Common myeloid progenitor, CD34-positive (primary cell): Measurements from ENCODE around the gene PAEP.
A peak's percentile ranks its signal among the peaks of the same experiment; 100 is the strongest.

Source experiments
- CTCF ChIA-PET: fragments of 350-600 bp; sonication (Branson Sonifier 250); formaldehyde crosslinking; loops from one replicate; lab custom pipeline; 2021; ENCODE audit warnings: antibody characterized with exemption; lab: Charles Lee
- POLR2A ChIA-PET: fragments of 350-600 bp; sonication (Branson Sonifier 250); formaldehyde crosslinking; loops from one replicate; lab custom pipeline; 2021; ENCODE audit warnings: antibody characterized with exemption; lab: Charles Lee
- DNase-seq, 3 donors: peaks; one replicate each; pipeline versions ENCODE4 v3.0.0 to v3.0.0-alpha.2; 2013
- H3K27ac ChIP-seq, 2 experiments: 1 replicate in 1 of 2; 2 replicates in 1 of 2; pipeline ENCODE4 v1.7.0; 2013; ENCODE audit warnings: inconsistent platforms in 2 of 2, low read length in 2 of 2, mild to moderate bottlenecking in 2 of 2, low read depth in 1 of 2, moderate library complexity in 1 of 2; ENCODE audit not compliant: severe bottlenecking in 2 of 2, insufficient read depth in 1 of 2, poor library complexity in 1 of 2
- H3K27me3 ChIP-seq, 5 experiments: replicated peaks in 2 of 5; 1 replicate in 3 of 5; 2 replicates in 2 of 5; pipeline versions ENCODE4 v1.6.1 to v1.7.0; 2013; ENCODE audit warnings: low read length in 4 of 5, mild to moderate bottlenecking in 2 of 5, moderate library complexity in 2 of 5, inconsistent platforms in 1 of 5; ENCODE audit not compliant: insufficient read depth in 5 of 5, control insufficient read depth in 4 of 5
- H3K36me3 ChIP-seq, 4 experiments: 1 replicate in 2 of 4; 2 replicates in 2 of 4; pipeline versions ENCODE4 v1.6.1 to v1.7.0; 2013; ENCODE audit warnings: low read length in 3 of 4, control low read depth in 1 of 4, mild to moderate bottlenecking in 1 of 4; ENCODE audit not compliant: control insufficient read depth in 4 of 4, insufficient read depth in 4 of 4
- H3K4me1 ChIP-seq, 4 experiments: 1 replicate in 3 of 4; 2 replicates in 1 of 4; pipeline versions ENCODE4 v1.6.1 to v1.7.1; 2013; ENCODE audit warnings: low read length in 3 of 4, mild to moderate bottlenecking in 3 of 4, control low read depth in 1 of 4, inconsistent platforms in 1 of 4, moderate library complexity in 1 of 4; ENCODE audit not compliant: control insufficient read depth in 4 of 4, insufficient read depth in 4 of 4; ENCODE audit errors: control extremely low read depth in 1 of 4
- H3K4me3 ChIP-seq, 7 experiments: 1 replicate in 4 of 7; 2 replicates in 3 of 7; pipeline versions ENCODE4 v1.5.1 to v1.7.0; 2013; ENCODE audit warnings: mild to moderate bottlenecking in 7 of 7, low read length in 6 of 7, moderate library complexity in 6 of 7, inconsistent platforms in 2 of 7, low read depth in 2 of 7, control low read depth in 1 of 7; ENCODE audit not compliant: insufficient read depth in 4 of 7, control insufficient read depth in 1 of 7; ENCODE audit errors: extremely low read depth in 1 of 7
- H3K9me3 ChIP-seq, 5 experiments: 1 replicate in 4 of 5; 2 replicates in 1 of 5; pipeline versions ENCODE4 v1.6.1 to v1.7.1; 2013; ENCODE audit warnings: low read length in 4 of 5, mild to moderate bottlenecking in 2 of 5, inconsistent platforms in 1 of 5, low read depth in 1 of 5, moderate library complexity in 1 of 5; ENCODE audit not compliant: control insufficient read depth in 4 of 5, insufficient read depth in 2 of 5; ENCODE audit errors: control extremely low read depth in 1 of 5
- WGBS: methylation state at CpG from one replicate; pipeline ENCODE4 v1.1.5; 2013; ENCODE audit not compliant: insufficient coverage; 5-methylcytosine and 5-hydroxymethylcytosine counted together

Gene PAEP

GRCh38 chr9:135600296-135600817 lies 38.8 kb downstream of the PAEP start:
- Histone ChIP-seq H3K4me3 (no peak overlapping the region), H3K27me3 (peaks cover 0 to 11% (median 4%) of the 10 kb centered on the region in 5 experiments), H3K4me1 (no peaks in the 10 kb centered on the region), H3K36me3 (no peaks in the 10 kb centered on the region), H3K27ac (no peak overlapping the region), H3K9me3 (peaks cover 0 to 7% (median 2%) of the 10 kb centered on the region in 5 experiments)
- POLR2A ChIA-PET: no interaction called here
- WGBS: 82% methylated on average over 2 of the region's 5 CpGs
- no peak for DNase-seq
- CTCF ChIA-PET: no interaction called here

GRCh38 chr9:135601988-135602387 lies 40.4 kb downstream of the PAEP start:
- CTCF ChIA-PET: no interaction called here
- WGBS: 98% methylated on average over 7 of the region's 8 CpGs
- Histone ChIP-seq H3K27me3 (peaks cover 0 to 7% (median 4%) of the 10 kb centered on the region in 5 experiments), H3K4me3 (no peak overlapping the region), H3K9me3 (no peaks in the 10 kb centered on the region), H3K4me1 (no peaks in the 10 kb centered on the region), H3K36me3 (no peaks in the 10 kb centered on the region), H3K27ac (no peak overlapping the region)
- POLR2A ChIA-PET: no interaction called here
- DNase-seq: no peak

- H3K4me1 ChIP-seq: no peaks in the 10 kb centered on the region
- POLR2A ChIA-PET: no interaction called here
- H3K9me3 ChIP-seq: no peaks in the 10 kb centered on the region
- H3K36me3 ChIP-seq: no peaks in the 10 kb centered on the region
- CTCF ChIA-PET: interaction anchor here (0.7 to 1.5 kb wide), 3 partner anchors 13 to 44 kb away, joined by 3 to 4 read pairs (median 4); no protein-coding TSS in a partner anchor
- 57% methylated on average over 24 of the region's 24 CpGs for WGBS
- H3K4me3 ChIP-seq: no peak overlapping the region
- peaks cover 0 to 7% (median 3%) of the 10 kb centered on the region in 5 experiments for H3K27me3 ChIP-seq
- DNase-seq: peak; percentile 43 to 68 (median 57)
- H3K27ac ChIP-seq: no peak overlapping the region
Measured at GRCh38 chr9:135602789-135603481, 41.4 kb downstream of the PAEP start.

GRCh38 chr9:135604437-135605237 lies 43.1 kb downstream of the PAEP start:
- no peak for DNase-seq
- Histone ChIP-seq H3K4me1 (no peaks in the 10 kb centered on the region), H3K27me3 (peaks cover 0 to 7% (median 3%) of the 10 kb centered on the region in 5 experiments), H3K27ac (no peak overlapping the region), H3K36me3 (no peaks in the 10 kb centered on the region), H3K9me3 (no peaks in the 10 kb centered on the region), H3K4me3 (no peak overlapping the region)
- CTCF ChIA-PET: interaction anchor here (1.5 kb wide), 1 partner anchor 15 kb away, joined by 4 read pairs; no protein-coding TSS in a partner anchor
- 90% methylated on average over 30 of the region's 31 CpGs for WGBS
- POLR2A ChIA-PET: no interaction called here

GRCh38 chr9:135605238-135605781 lies 43.8 kb downstream of the PAEP start:
- ChIA-PET POLR2A (no interaction called here), CTCF (no interaction called here)
- WGBS: 92% methylated on average over 7 of the region's 14 CpGs
- H3K36me3 ChIP-seq: no peaks in the 10 kb centered on the region
- H3K27me3 ChIP-seq: peaks cover 0 to 7% (median 0%) of the 10 kb centered on the region in 5 experiments
- H3K4me1 ChIP-seq: no peaks in the 10 kb centered on the region
- H3K27ac ChIP-seq: no peak overlapping the region
- no peak for DNase-seq
- no peak overlapping the region for H3K4me3 ChIP-seq
- no peaks in the 10 kb centered on the region for H3K9me3 ChIP-seq

GRCh38 chr9:135606885-135607259 lies 45.3 kb downstream of the PAEP start:
- Histone ChIP-seq H3K4me3 (no peak overlapping the region), H3K4me1 (no peaks in the 10 kb centered on the region), H3K27ac (no peak overlapping the region), H3K27me3 (peaks cover 0 to 7% (median 0%) of the 10 kb centered on the region in 5 experiments), H3K9me3 (no peaks in the 10 kb centered on the region), H3K36me3 (no peaks in the 10 kb centered on the region)
- no peak for DNase-seq
- WGBS: 94% methylated on average over 7 of the region's 11 CpGs
- CTCF ChIA-PET: interaction anchor here (1.1 to 1.2 kb wide), 2 partner anchors 9 to 31 kb away, joined by 3 to 4 read pairs; no protein-coding TSS in a partner anchor
- POLR2A ChIA-PET: no interaction called here
